ENCODE data around the gene NANOS3. TPM values are rescaled to one million over a fixed set of nuclear protein-coding genes. Genes with fewer than 3 reads are reported as not detected.

NANOS3 gene
- total and polyA plus RNA-seq, 9 of the 15 experiments (the other 6 are each of a cell fraction or from before 2014, with no cell fraction given) = not detected

DNA sequence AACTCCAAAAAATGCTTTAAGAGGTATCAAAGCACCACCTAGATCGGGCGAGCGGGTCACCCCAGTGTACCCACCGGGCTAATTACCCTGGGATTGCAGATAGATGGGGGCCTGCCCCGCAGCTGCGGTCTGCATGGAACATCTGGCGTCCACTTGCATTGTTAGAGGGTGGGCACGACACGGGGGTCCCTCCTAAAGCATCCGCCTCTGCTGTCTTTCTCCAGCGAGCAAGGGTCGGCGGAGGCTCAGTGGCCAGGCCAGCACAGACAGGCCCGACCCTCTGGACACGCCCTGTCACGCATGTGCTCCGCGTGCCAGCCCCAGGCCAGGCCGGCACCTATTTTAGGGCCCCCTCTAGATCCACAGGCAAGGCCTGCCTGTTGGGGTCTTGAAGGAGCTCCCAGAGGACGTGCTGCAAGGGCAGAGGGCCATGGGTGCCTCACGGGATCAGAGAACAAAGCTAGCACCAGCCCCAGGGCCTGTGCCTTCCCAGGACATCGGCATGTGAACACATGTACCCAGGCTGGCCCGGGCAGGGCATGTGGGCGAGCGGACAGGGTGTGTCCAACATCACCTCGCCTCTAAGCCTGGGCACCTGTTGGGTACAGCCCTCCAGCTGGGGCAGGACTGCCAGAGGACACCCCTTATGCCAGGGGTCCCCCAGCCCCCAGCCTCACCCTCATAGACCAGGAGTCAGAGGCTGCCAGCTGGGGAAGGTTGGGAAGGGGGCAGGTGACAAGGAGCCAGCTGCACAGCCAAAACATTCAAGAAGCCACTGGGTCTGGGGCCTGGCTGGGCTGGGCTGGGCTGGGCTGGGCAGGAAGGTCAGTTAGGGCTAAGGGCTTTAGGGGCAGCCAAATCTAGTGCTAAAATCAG is 35.6 kb upstream of the NANOS3 start (continued):
- TF ChIP-seq, protein P1, sequence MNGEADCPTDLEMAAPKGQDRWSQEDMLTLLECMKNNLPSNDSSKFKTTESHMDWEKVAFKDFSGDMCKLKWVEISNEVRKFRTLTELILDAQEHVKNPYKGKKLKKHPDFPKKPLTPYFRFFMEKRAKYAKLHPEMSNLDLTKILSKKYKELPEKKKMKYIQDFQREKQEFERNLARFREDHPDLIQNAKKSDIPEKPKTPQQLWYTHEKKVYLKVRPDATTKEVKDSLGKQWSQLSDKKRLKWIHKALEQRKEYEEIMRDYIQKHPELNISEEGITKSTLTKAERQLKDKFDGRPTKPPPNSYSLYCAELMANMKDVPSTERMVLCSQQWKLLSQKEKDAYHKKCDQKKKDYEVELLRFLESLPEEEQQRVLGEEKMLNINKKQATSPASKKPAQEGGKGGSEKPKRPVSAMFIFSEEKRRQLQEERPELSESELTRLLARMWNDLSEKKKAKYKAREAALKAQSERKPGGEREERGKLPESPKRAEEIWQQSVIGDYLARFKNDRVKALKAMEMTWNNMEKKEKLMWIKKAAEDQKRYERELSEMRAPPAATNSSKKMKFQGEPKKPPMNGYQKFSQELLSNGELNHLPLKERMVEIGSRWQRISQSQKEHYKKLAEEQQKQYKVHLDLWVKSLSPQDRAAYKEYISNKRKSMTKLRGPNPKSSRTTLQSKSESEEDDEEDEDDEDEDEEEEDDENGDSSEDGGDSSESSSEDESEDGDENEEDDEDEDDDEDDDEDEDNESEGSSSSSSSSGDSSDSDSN (IDR thresholded peaks at IDR 0.05; ENCODE audit: borderline replicate concordance in 1 of 2, low read depth in 2 of 2, low read length in 2 of 2) = no peak
- TF ChIP-seq RBM25 (IDR thresholded peaks at IDR 0.05; ENCODE audit: low read depth, low read length, severe bottlenecking) = no peak
- peak; percentile 29; the same call in 1 of the 2 replicates for TF ChIP-seq SUPT5H (IDR thresholded peaks at IDR 0.05)
- TF ChIP-seq ZBTB7A (IDR thresholded peaks at IDR 0.05; ENCODE audit: borderline replicate concordance, control insufficient read depth, low read depth, low read length) = peak; percentile 47
- TF ChIP-seq, protein P2, sequence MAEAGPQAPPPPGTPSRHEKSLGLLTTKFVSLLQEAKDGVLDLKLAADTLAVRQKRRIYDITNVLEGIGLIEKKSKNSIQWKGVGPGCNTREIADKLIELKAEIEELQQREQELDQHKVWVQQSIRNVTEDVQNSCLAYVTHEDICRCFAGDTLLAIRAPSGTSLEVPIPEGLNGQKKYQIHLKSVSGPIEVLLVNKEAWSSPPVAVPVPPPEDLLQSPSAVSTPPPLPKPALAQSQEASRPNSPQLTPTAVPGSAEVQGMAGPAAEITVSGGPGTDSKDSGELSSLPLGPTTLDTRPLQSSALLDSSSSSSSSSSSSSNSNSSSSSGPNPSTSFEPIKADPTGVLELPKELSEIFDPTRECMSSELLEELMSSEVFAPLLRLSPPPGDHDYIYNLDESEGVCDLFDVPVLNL (CRISPR knock-in tag; IDR thresholded peaks at IDR 0.05; ENCODE audit: low read depth) = no peak
- peak; percentile 58 for TF ChIP-seq KDM5B (IDR thresholded peaks at IDR 0.05; ENCODE audit: insufficient replicate concordance, low read depth, low read length)
- TF ChIP-seq NR2F6 (CRISPR knock-in tag; IDR thresholded peaks at IDR 0.05) = no peak
- TF ChIP-seq MIER1 (IDR thresholded peaks at IDR 0.05; ENCODE audit: low read depth) = no peak
- TF ChIP-seq ATF7 (IDR thresholded peaks at IDR 0.05) = no peak
- TF ChIP-seq RHOXF2B (CRISPR knock-in tag; conservative IDR thresholded peaks at IDR 0.05) = no peak
- peak; percentile 76; the same call in 1 of the 2 replicates for TF ChIP-seq ZNF592 (IDR thresholded peaks at IDR 0.05)
- TF ChIP-seq NCOA1 (IDR thresholded peaks at IDR 0.05; ENCODE audit: low read depth) = no peak
- no peak for TF ChIP-seq FUS (optimal IDR thresholded peaks at IDR 0.05; ENCODE audit: low read depth, low read length)
- no peak for TF ChIP-seq LEF1 (IDR thresholded peaks at IDR 0.05)
- no peak for TF ChIP-seq CSDE1 (IDR thresholded peaks at IDR 0.05)
- no peak for TF ChIP-seq HDAC3 (IDR thresholded peaks at IDR 0.05; ENCODE audit: borderline replicate concordance, partially characterized antibody)
- TF ChIP-seq ZNF639 (CRISPR knock-in tag; conservative IDR thresholded peaks at IDR 0.05 in 1 of 2, IDR thresholded peaks at IDR 0.05 in 1 of 2) = no peak
- TF ChIP-seq CREBBP (IDR thresholded peaks at IDR 0.05; ENCODE audit: low read depth, low read length) = no peak
